ENCODE results near the gene CAMK2A. TPM values are rescaled to one million over a fixed set of nuclear protein-coding genes. Genes with fewer than 3 reads are reported as not detected.

Gene CAMK2A
- total RNA-seq, 2 donors from 2014 or later = 0.50 to 1.0 TPM

DNA sequence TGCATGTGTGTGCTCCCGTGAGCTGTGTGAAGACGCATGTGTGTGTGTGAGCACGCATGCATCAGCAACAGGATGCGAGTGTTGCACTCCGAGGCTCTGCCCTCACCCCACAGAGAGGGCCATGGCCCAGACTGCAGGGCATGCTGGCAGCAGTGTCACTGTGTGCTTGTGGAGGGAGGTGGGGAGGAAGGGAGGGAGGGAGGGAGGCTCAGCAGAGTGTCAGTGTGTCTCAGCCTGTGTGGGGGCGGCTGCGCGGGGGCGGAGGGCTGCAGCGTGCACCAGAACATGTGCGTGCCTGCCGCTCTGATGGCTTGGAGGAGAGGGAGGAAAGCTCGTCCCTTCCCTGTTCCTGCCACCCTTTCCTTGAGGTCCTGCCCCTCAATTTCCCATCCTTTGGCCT lies 5.3 kb downstream of the CAMK2A start:
- Histone ChIP-seq H3K27me3 (replicated peaks; ENCODE audit: insufficient read depth) (no peaks in the 10 kb centered on the region), H3K27ac (no peak overlapping the region), H3K9me3 (no peaks in the 10 kb centered on the region), H3K4me3 (no peak overlapping the region), H3K4me1 (replicated peaks) (no peaks in the 10 kb centered on the region), H3K36me3 (no peaks in the 10 kb centered on the region)
- no peak for TF ChIP-seq POLR2AphosphoS5 (IDR thresholded peaks at IDR 0.05)
- TF ChIP-seq, protein P1, sequence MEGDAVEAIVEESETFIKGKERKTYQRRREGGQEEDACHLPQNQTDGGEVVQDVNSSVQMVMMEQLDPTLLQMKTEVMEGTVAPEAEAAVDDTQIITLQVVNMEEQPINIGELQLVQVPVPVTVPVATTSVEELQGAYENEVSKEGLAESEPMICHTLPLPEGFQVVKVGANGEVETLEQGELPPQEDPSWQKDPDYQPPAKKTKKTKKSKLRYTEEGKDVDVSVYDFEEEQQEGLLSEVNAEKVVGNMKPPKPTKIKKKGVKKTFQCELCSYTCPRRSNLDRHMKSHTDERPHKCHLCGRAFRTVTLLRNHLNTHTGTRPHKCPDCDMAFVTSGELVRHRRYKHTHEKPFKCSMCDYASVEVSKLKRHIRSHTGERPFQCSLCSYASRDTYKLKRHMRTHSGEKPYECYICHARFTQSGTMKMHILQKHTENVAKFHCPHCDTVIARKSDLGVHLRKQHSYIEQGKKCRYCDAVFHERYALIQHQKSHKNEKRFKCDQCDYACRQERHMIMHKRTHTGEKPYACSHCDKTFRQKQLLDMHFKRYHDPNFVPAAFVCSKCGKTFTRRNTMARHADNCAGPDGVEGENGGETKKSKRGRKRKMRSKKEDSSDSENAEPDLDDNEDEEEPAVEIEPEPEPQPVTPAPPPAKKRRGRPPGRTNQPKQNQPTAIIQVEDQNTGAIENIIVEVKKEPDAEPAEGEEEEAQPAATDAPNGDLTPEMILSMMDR (IDR thresholded peaks at IDR 0.05) = no peak
- no peak for TF ChIP-seq POLR2A (IDR thresholded peaks at IDR 0.05)
- no peak for DNase-seq (ENCODE audit: low spot score)
- intact Hi-C loops (cut with DNase I) = no loop called here
- 49% methylated on average over 13 of the region's 13 CpGs for WGBS

DNA sequence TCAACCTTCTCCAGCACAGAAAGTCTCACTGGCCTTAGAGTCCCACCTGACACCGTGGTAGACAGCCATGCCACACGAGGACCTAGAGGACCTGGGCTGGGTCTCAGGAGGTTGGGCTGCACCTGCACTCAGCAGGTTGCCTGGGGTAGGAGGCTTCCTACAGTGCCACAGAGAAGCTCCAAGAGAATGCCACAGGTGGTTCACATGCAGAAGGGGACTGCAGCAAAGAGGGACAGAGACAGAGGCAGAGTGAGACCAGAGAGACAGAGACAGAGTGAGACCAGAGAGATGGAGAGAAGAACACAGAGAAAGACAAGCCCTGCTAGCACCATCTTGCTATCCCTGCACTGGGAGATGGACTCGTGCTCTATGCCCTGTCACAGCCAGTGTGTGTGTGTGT lies 5.7 kb downstream of the CAMK2A start:
- 79% methylated on average over 3 of the region's 3 CpGs for WGBS
- H3K4me3 ChIP-seq = no peak overlapping the region

DNA sequence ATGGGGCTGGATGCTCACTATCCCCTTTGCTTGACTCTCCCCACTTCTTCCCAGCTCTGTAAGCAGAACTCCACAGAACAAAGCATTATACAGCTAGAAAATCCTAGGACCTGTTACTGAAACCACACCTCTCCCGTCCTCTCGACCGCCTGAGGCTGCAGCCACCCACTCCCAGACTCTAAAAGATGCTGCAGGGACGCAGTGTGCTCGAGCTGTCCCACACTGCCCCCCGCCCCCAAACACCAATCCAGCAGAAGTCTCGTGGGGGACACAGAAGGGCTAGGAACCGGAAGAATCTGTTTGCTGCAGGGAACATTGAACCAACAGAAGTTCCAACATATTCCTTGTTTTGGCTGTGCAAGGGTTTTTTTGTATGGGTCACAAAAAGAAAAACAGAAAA lies 7.6 kb downstream of the CAMK2A start:
- Histone ChIP-seq H3K27ac (no peak overlapping the region), H3K36me3 (no peaks in the 10 kb centered on the region), H3K4me1 (replicated peaks) (no peaks in the 10 kb centered on the region), H3K4me3 (no peak overlapping the region), H3K9me3 (no peaks in the 10 kb centered on the region), H3K27me3 (replicated peaks; ENCODE audit: insufficient read depth) (no peaks in the 10 kb centered on the region)
- WGBS = 57% methylated on average over 8 of the region's 8 CpGs
- intact Hi-C loops (cut with DNase I) = no loop called here
- no peak for DNase-seq (ENCODE audit: low spot score)
- no peak for TF ChIP-seq POLR2A (IDR thresholded peaks at IDR 0.05)
- no peak for TF ChIP-seq POLR2AphosphoS5 (IDR thresholded peaks at IDR 0.05)
- TF ChIP-seq, protein P1 (IDR thresholded peaks at IDR 0.05) = no peak

More for the DNA sequence above, 5.7 kb downstream of the CAMK2A start:
- Histone ChIP-seq H3K9me3 (no peaks in the 10 kb centered on the region), H3K4me1 (replicated peaks) (no peaks in the 10 kb centered on the region), H3K27me3 (replicated peaks; ENCODE audit: insufficient read depth) (no peaks in the 10 kb centered on the region), H3K36me3 (no peaks in the 10 kb centered on the region), H3K27ac (no peak overlapping the region)
- DNase-seq (ENCODE audit: low spot score) = no peak
- intact Hi-C loops (cut with DNase I) = no loop called here
- no peak for TF ChIP-seq POLR2A (IDR thresholded peaks at IDR 0.05)
- TF ChIP-seq, protein P1 (IDR thresholded peaks at IDR 0.05) = no peak
- no peak for TF ChIP-seq POLR2AphosphoS5 (IDR thresholded peaks at IDR 0.05)

- Histone ChIP-seq H3K27me3 (replicated peaks; ENCODE audit: insufficient read depth) (no peaks in the 10 kb centered on the region), H3K4me3 (no peak overlapping the region), H3K9me3 (no peaks in the 10 kb centered on the region), H3K27ac (no peak overlapping the region), H3K4me1 (replicated peaks) (no peaks in the 10 kb centered on the region), H3K36me3 (no peaks in the 10 kb centered on the region)
- intact Hi-C loops (cut with DNase I) = no loop called here
- DNase-seq (ENCODE audit: low spot score) = no peak
- TF ChIP-seq, protein P1 (IDR thresholded peaks at IDR 0.05) = no peak
- TF ChIP-seq POLR2A (IDR thresholded peaks at IDR 0.05) (no peak), POLR2AphosphoS5 (IDR thresholded peaks at IDR 0.05) (no peak)
- WGBS = 82% methylated on average over 13 of the region's 13 CpGs
Measured at GRCh38 chr5:150279330-150280020, 10.1 kb downstream of the CAMK2A start.

DNA sequence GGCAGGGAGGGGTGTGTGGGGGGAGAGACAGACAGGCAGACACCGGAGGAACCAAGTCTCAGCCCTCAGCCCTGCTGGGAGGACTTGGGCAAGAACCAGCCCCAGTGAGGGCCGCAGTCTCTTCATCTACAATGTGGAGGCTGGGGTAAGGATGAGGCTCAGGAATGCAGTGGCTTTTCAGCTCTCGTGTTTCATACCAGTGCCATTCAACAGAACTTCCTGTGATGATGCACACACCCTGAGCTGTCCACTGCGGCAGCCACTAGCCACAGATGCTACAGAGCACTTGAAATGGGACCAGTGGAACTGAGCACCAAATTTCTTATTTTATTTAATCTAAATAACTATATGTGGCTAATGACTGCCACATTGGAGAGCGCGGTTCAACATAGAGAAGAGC lies 10.7 kb downstream of the CAMK2A start:
- intact Hi-C loops (cut with DNase I) = no loop called here
- Histone ChIP-seq H3K4me3 (no peak overlapping the region), H3K36me3 (no peaks in the 10 kb centered on the region), H3K27ac (no peak overlapping the region), H3K27me3 (replicated peaks; ENCODE audit: insufficient read depth) (no peaks in the 10 kb centered on the region), H3K9me3 (no peaks in the 10 kb centered on the region), H3K4me1 (replicated peaks) (no peaks in the 10 kb centered on the region)
- TF ChIP-seq, protein P1 (IDR thresholded peaks at IDR 0.05) = no peak
- no peak for TF ChIP-seq POLR2A (IDR thresholded peaks at IDR 0.05)
- 88% methylated on average over 6 of the region's 6 CpGs for WGBS
- no peak for DNase-seq (ENCODE audit: low spot score)
